K562 treated with DMSO at 1 percent for 4 hours (cell line): Measurements from ENCODE around the gene ALPK3. TPM values are rescaled to one million over a fixed set of nuclear protein-coding genes. Genes with fewer than 3 reads are reported as not detected.

Experiments used
- total RNA-seq: library from RNA; unstranded; fragments of 300-600 nt; gene quantifications from 2 replicates; pipeline ENCODE4 v1.2.3, GENCODE V29; 2022; ENCODE audit not compliant: insufficient read depth

ALPK3 gene, protein sequence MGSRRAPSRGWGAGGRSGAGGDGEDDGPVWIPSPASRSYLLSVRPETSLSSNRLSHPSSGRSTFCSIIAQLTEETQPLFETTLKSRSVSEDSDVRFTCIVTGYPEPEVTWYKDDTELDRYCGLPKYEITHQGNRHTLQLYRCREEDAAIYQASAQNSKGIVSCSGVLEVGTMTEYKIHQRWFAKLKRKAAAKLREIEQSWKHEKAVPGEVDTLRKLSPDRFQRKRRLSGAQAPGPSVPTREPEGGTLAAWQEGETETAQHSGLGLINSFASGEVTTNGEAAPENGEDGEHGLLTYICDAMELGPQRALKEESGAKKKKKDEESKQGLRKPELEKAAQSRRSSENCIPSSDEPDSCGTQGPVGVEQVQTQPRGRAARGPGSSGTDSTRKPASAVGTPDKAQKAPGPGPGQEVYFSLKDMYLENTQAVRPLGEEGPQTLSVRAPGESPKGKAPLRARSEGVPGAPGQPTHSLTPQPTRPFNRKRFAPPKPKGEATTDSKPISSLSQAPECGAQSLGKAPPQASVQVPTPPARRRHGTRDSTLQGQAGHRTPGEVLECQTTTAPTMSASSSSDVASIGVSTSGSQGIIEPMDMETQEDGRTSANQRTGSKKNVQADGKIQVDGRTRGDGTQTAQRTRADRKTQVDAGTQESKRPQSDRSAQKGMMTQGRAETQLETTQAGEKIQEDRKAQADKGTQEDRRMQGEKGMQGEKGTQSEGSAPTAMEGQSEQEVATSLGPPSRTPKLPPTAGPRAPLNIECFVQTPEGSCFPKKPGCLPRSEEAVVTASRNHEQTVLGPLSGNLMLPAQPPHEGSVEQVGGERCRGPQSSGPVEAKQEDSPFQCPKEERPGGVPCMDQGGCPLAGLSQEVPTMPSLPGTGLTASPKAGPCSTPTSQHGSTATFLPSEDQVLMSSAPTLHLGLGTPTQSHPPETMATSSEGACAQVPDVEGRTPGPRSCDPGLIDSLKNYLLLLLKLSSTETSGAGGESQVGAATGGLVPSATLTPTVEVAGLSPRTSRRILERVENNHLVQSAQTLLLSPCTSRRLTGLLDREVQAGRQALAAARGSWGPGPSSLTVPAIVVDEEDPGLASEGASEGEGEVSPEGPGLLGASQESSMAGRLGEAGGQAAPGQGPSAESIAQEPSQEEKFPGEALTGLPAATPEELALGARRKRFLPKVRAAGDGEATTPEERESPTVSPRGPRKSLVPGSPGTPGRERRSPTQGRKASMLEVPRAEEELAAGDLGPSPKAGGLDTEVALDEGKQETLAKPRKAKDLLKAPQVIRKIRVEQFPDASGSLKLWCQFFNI (N-terminal part only)
- total RNA-seq = 0.47 and 1.2 TPM in 2 replicates

DNA sequence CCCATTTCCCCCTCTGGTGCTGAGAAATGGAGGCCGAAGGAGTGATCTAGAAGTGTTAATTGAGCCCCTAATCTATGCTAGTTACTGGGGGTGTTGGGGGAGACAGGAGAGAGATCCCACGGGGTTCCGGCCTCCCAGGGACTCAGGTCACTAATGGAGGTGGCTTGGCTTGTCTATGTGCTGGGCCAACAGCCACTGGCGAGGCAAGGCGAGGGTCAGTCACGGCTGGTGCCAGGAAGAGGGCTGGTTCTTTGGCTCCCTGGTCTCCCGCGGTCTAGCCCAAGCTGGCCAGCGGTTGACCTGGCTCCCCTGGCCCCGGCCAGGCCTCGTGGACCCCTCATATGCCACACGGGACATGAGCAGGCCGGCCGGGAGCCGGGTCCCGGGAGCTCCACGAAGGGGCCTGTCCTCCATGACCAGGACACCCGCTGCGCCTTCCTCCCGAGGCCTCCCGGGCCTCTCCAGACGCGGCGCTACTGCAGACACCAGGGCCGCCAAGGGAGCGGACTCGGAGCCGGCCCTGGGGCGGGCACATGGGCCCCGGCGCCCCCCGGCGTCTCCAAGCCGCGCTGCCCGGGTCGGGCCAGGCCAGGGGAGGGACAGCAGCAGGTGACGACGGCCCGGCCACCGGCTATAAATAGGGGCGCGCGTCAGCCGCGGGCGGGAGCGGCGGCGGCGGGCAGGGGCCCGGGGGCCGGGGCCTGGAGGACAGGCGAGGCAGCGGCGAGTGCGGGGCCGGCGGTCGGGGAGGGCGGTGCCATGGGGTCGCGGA is at the start of gene ALPK3:
Gene ALPK3 (plus strand): TSS at position 663 of the 772 bp plus-strand sequence. CDS start 97 bp downstream, at position 760.

DNA sequence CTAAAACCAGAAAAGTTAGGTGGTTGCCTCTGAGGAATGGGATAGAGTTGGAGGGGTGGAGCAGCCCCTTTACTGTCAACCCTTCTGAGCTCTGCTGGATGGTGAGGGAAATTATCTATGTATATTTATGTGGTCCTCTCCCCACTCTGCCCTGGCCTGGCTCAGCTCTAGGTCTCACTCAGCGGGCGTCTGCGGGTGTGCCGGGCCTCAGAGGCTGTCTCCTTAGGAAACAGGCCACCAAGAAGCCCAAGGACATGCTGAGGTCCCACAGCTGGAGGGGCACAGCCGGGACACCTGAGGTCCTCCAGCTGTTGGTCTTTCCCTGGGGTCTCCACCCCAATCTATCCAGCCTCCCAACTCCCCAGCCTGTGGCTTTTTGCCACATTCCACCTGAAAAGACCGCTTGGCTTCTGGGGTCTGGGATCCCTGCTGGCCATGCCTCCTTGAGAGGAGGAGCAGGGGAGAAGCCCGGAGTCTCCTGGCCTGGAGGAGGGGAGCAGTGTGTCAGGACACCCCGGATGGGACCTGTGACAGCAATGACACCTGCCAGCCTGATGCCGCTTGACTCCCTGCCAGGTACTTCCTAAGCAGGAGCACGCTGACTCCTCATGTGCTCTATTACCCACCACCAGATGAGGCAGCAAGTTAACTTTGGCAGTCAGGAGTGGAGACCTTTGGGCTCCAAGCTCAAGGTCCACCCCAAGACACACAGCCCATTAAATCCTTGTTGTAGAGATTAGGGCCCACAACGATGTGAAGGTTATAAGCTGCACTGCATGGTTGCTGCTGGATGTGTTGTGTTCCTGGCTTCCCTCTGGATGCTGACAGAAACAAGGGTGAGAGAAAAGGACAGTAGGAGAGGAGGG is 67.0 kb downstream of the ALPK3 start, which contains the start of gene SLC28A1:
Gene SLC28A1 (plus strand): TSS at position 747 of the 866 bp plus-strand sequence. CDS start 3,099 bp downstream, outside the sequence.

Other genes starting within 250 kb of the ALPK3 start
- 4.5 and 6.5 TPM in 2 replicates for gene ZSCAN2, start 216.3 kb upstream of the ALPK3 start, total RNA-seq
- 8.0 and 12.5 TPM in 2 replicates for gene WDR73, start 163.1 kb upstream of the ALPK3 start, total RNA-seq
- gene NMB, start 159.2 kb upstream of the ALPK3 start, total RNA-seq = not detected in 2 replicates
- gene SEC11A, start 101.2 kb upstream of the ALPK3 start, total RNA-seq = 222 and 226 TPM in 2 replicates
- 14.3 and 16.1 TPM in 2 replicates for gene ZNF592, start 68.8 kb upstream of the ALPK3 start, total RNA-seq
- not detected in 2 replicates for gene SLC28A1, start 67.3 kb downstream of the ALPK3 start, total RNA-seq
- 6.4 and 9.0 TPM in 2 replicates for gene PDE8A, start 164.5 kb downstream of the ALPK3 start, total RNA-seq